ENCODE measurements around the gene YIPF3. TPM values are rescaled to one million over a fixed set of nuclear protein-coding genes. Genes with fewer than 3 reads are reported as not detected.

YIPF3 gene
- total RNA-seq, 1 experiment from 2014 or later: 89.7 TPM

- POLR2A ChIA-PET (ENCODE audit: unreplicated experiment): no interaction called here
- no peaks in the 10 kb centered on the region for H3K9me2 ChIP-seq (replicated peaks; ENCODE audit: low read length)
Measured at GRCh38 chr6:43503443-43503842, 13.3 kb downstream of the YIPF3 start.

GRCh38 chr6:43502666-43503065, 14.1 kb downstream of the YIPF3 start:
- H4K20me1 ChIP-seq (ENCODE audit: low read length): no peaks in the 10 kb centered on the region
- CTCF ChIA-PET: interaction anchor here (0.9 kb wide), 1 partner anchor 45 kb away, joined by 3 read pairs; no protein-coding TSS in a partner anchor
- no peaks in the 10 kb centered on the region for H3K4me1 ChIP-seq (ENCODE audit: insufficient read depth, low read length)
- no peak for TF ChIP-seq EZH2 (IDR thresholded peaks at IDR 0.05; ENCODE audit: low read length, unreplicated experiment)
- TF ChIP-seq EZH2phosphoT487 (IDR thresholded peaks at IDR 0.05; ENCODE audit: borderline replicate concordance, low read length): no peak
- no peak for TF ChIP-seq CTCF (conservative IDR thresholded peaks at IDR 0.05; ENCODE audit: low read depth, low read length)
- H2AFZ ChIP-seq (ENCODE audit: low read length): no peak overlapping the region
- no peaks in the 10 kb centered on the region for H3K9me2 ChIP-seq (replicated peaks; ENCODE audit: low read length)
- ATAC-seq: no peak
- no TSS peak for BruUV-seq (replicated peaks)
- H3K9ac ChIP-seq (ENCODE audit: low read length): no peak overlapping the region
- no peak overlapping the region for H3K4me3 ChIP-seq (ENCODE audit: low read length)
- intact Hi-C loops (cut with micrococcal nuclease): loop anchor here (10.0 kb wide), 1 partner anchor 138 kb away; the partner anchor contains the start of gene ZNF318
- POLR2A ChIA-PET (ENCODE audit: unreplicated experiment): no interaction called here
- no peak for DNase-seq
- H3K79me2 ChIP-seq (ENCODE audit: low read length): no peaks in the 10 kb centered on the region
- H3K27ac ChIP-seq (ENCODE audit: low read length): no peak overlapping the region
- H3K4me2 ChIP-seq (ENCODE audit: low read length): no peak overlapping the region
- H3K9me3 ChIP-seq (ENCODE audit: low read length): no peaks in the 10 kb centered on the region
- no peaks in the 10 kb centered on the region for H3F3A ChIP-seq (ENCODE audit: low read length, unreplicated experiment)
- no peaks in the 10 kb centered on the region for H3K27me3 ChIP-seq (ENCODE audit: low read length)
- H3K36me3 ChIP-seq (ENCODE audit: low read depth, low read length): peaks cover 14% of the 10 kb centered on the region

More at GRCh38 chr6:43503443-43503842, 13.3 kb downstream of the YIPF3 start:
- intact Hi-C loops (cut with micrococcal nuclease): loop anchor here (10.0 kb wide), 1 partner anchor 139 kb away; the partner anchor contains the start of gene ZNF318
- Histone ChIP-seq H4K20me1 (ENCODE audit: low read length) (no peaks in the 10 kb centered on the region), H3K36me3 (ENCODE audit: low read depth, low read length) (peaks cover 14% of the 10 kb centered on the region), H3F3A (ENCODE audit: low read length, unreplicated experiment) (no peaks in the 10 kb centered on the region), H3K9me3 (ENCODE audit: low read length) (no peaks in the 10 kb centered on the region), H3K27ac (ENCODE audit: low read length) (no peak overlapping the region), H3K4me3 (ENCODE audit: low read length) (no peak overlapping the region), H3K27me3 (ENCODE audit: low read length) (no peaks in the 10 kb centered on the region), H2AFZ (ENCODE audit: low read length) (no peak overlapping the region), H3K9ac (ENCODE audit: low read length) (no peak overlapping the region), H3K79me2 (ENCODE audit: low read length) (no peaks in the 10 kb centered on the region), H3K4me1 (ENCODE audit: insufficient read depth, low read length) (no peaks in the 10 kb centered on the region), H3K4me2 (ENCODE audit: low read length) (no peak overlapping the region)
- ATAC-seq (no peak), DNase-seq (no peak)
- CTCF ChIA-PET: interaction anchor here (0.9 kb wide), 1 partner anchor 46 kb away, joined by 3 read pairs; no protein-coding TSS in a partner anchor
- no TSS peak for BruUV-seq (replicated peaks)
- TF ChIP-seq CTCF (conservative IDR thresholded peaks at IDR 0.05; ENCODE audit: low read depth, low read length): no peak
- no peak for TF ChIP-seq EZH2 (IDR thresholded peaks at IDR 0.05; ENCODE audit: low read length, unreplicated experiment)

GRCh38 chr6:43500921-43501320, 15.8 kb downstream of the YIPF3 start:
- Histone ChIP-seq H3K4me3 (ENCODE audit: low read length) (no peak overlapping the region), H2AFZ (ENCODE audit: low read length) (no peak overlapping the region), H3K9me3 (ENCODE audit: low read length) (no peaks in the 10 kb centered on the region), H3K9me2 (replicated peaks; ENCODE audit: low read length) (no peaks in the 10 kb centered on the region), H3K79me2 (ENCODE audit: low read length) (no peaks in the 10 kb centered on the region), H3K9ac (ENCODE audit: low read length) (no peak overlapping the region), H4K20me1 (ENCODE audit: low read length) (no peaks in the 10 kb centered on the region), H3K4me1 (ENCODE audit: insufficient read depth, low read length) (no peaks in the 10 kb centered on the region), H3K4me2 (ENCODE audit: low read length) (no peak overlapping the region), H3K27me3 (ENCODE audit: low read length) (no peaks in the 10 kb centered on the region), H3K27ac (ENCODE audit: low read length) (no peak overlapping the region), H3F3A (ENCODE audit: low read length, unreplicated experiment) (no peaks in the 10 kb centered on the region), H3K36me3 (ENCODE audit: low read depth, low read length) (peaks cover 14% of the 10 kb centered on the region)
- BruUV-seq (replicated peaks): no TSS peak
- no peak for ATAC-seq
- TF ChIP-seq EZH2phosphoT487 (IDR thresholded peaks at IDR 0.05; ENCODE audit: borderline replicate concordance, low read length) (no peak), CTCF (conservative IDR thresholded peaks at IDR 0.05; ENCODE audit: low read depth, low read length) (no peak), EZH2 (IDR thresholded peaks at IDR 0.05; ENCODE audit: low read length, unreplicated experiment) (no peak)
- DNase-seq: no peak
- CTCF ChIA-PET: no interaction called here
- intact Hi-C loops (cut with micrococcal nuclease): loop anchor here (10.0 kb wide), 1 partner anchor 136 kb away; the partner anchor contains the start of gene ZNF318
- POLR2A ChIA-PET (ENCODE audit: unreplicated experiment): interaction anchor here (0.6 kb wide), 1 partner anchor 1057 kb away, joined by 10 read pairs; no protein-coding TSS in a partner anchor

Measured in PC-3 (cell line).